Tibial nerve (tissue), 4 donors: ENCODE measurements around the gene FGR. TPM values are rescaled to one million over a fixed set of nuclear protein-coding genes. Genes with fewer than 3 reads are reported as not detected.

ENCODE experiments used
- DNase-seq, 2 donors: peaks; one replicate each; pipeline ENCODE4 v3.0.0-alpha.2; 2019; ENCODE audit warnings: low spot score in 2 of 2
- H3K27ac ChIP-seq, 4 donors: fragments of 200-600 bp; sonication (generic) in 3 of 4; one replicate each; pipeline ENCODE4 v1.5.1; 2017 to 2019; ENCODE audit warnings: mild to moderate bottlenecking in 1 of 4
- H3K27me3 ChIP-seq, 2 donors: fragments of 200-600 bp; sonication (generic) in 1 of 2; one replicate each; pipeline versions ENCODE4 v1.5.1 to v1.6.0; 2017 to 2019
- H3K36me3 ChIP-seq, 3 donors: fragments of 200-600 bp; sonication (generic); one replicate each; pipeline ENCODE4 v1.5.1; 2018 to 2019
- H3K4me1 ChIP-seq, 4 donors: fragments of 200-600 bp; sonication (generic) in 3 of 4; one replicate each; pipeline ENCODE4 v1.5.1; 2017 to 2019
- H3K4me3 ChIP-seq, 4 donors: fragments of 200-600 bp; sonication (generic) in 3 of 4; one replicate each; pipeline ENCODE4 v1.5.1; 2017 to 2019; ENCODE audit warnings: mild to moderate bottlenecking in 1 of 4, moderate library complexity in 1 of 4
- H3K9me3 ChIP-seq, 4 donors: fragments of 200-600 bp; sonication (generic) in 3 of 4; one replicate each; pipeline ENCODE4 v1.5.1; 2017 to 2019
- CTCF ChIP-seq, 5 experiments: fragments of 200-600 bp in 3 of 5; fragments of 450-650 bp in 2 of 5; sonication (generic) in 3 of 5; IDR thresholded peaks; one replicate each; pipeline ENCODE4 v1.5.1; 2016 to 2019; ENCODE audit warnings: antibody characterized with exemption in 5 of 5, mild to moderate bottlenecking in 3 of 5, moderate library complexity in 2 of 5
- EP300 ChIP-seq, 2 donors: sonication (generic); formaldehyde crosslinking; IDR thresholded peaks; one replicate each; pipeline ENCODE4 v1.6.1; 2017; ENCODE audit warnings: antibody characterized with exemption in 2 of 2, mild to moderate bottlenecking in 1 of 2
- POLR2A ChIP-seq, 2 donors: fragments of 450-650 bp; IDR thresholded peaks; one replicate each; pipeline ENCODE4 v1.6.1; 2017; ENCODE audit warnings: antibody characterized with exemption in 2 of 2, mild to moderate bottlenecking in 2 of 2, moderate library complexity in 2 of 2
- WGBS, 2 donors: methylation state at CpG; one replicate each; pipeline ENCODE4 v1.1.5; 2018; 5-methylcytosine and 5-hydroxymethylcytosine counted together
- total RNA-seq, 4 donors: library from RNA; depleted of rRNA; stranded (reverse); fragments of >200 nt; gene quantifications; one replicate each; pipeline ENCODE4 v1.1.0, GENCODE V29; 2016

FGR gene
- total RNA-seq, 4 donors from 2014 or later = 18.4 to 63.9 (median 22.6) TPM

DNA sequence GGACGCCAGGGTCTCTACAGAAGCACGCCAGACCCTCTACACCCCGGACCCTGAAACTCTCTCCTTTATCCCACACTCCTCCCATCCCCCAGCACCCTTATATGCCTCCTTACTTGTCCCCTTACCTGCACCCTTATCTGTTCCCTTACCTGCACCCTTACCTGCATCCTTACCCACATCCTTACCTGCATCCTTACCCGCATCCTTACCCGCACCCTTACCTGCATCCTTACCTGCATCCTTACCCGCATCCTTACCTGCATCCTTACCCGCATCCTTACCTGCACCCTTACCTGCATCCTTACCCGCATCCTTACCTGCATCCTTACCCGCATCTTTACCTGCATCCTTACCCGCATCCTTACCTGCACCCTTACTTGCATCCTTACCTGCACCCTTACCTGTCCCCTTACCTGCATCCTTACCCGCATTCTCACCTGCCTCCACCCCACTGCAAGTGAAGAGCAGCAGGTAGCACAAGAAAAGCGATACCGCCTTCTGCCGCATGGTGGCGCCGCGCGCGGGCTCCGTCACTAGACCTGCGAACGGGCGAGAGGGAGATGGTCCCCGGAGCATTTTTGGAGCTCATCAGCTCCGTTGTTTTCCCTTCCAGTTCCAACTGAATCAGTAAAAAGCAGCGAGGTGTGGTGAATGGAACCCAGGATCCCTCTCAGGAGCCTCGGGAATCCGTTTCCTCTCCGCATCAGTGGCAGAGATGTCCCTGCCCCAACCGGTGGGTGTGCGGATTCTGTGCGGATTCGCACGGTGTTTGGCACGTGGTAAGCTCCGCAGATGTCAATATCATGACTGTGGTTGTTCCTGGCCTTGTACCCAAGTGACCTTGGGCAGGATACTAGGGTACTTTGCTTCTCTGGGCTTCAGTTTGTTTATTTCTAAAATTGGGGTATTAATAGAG lies 34.1 kb upstream of the FGR start:
- DNase-seq = peak; percentile 58 to 77

GRCh38 chr1:27668121-27668807 lies 33.3 kb upstream of the FGR start:
- Histone ChIP-seq H3K27me3 (no peaks in the 10 kb centered on the region), H3K27ac (peak overlapping the region in 1 of 4 donors; percentile 22), H3K4me1 (peaks cover 0 to 52% (median 26%) of the 10 kb centered on the region in 4 donors), H3K9me3 (no peaks in the 10 kb centered on the region), H3K4me3 (no peak overlapping the region), H3K36me3 (peaks cover 0 to 17% (median 0%) of the 10 kb centered on the region in 3 donors)
- DNase-seq = no peak
- TF ChIP-seq CTCF (IDR thresholded peaks at IDR 0.05) = no peak
- no peak for TF ChIP-seq EP300 (IDR thresholded peaks at IDR 0.05)
- no peak for TF ChIP-seq POLR2A (IDR thresholded peaks at IDR 0.05)
- 82 to 86% methylated on average over 27 to 31 of the region's 42 CpGs for WGBS, 2 donors

More for the DNA sequence above, 34.1 kb upstream of the FGR start:
- Histone ChIP-seq H3K4me3 (peak overlapping the region; percentile 32 to 55 (median 52)), H3K36me3 (peaks cover 0 to 17% (median 0%) of the 10 kb centered on the region in 3 donors), H3K27me3 (no peaks in the 10 kb centered on the region), H3K4me1 (peaks cover 0 to 46% (median 26%) of the 10 kb centered on the region in 4 donors), H3K9me3 (no peaks in the 10 kb centered on the region), H3K27ac (peak overlapping the region in 3 of 4 donors; percentile 66 to 93 (median 92))
- peak; percentile 87 to 95 (median 92) for TF ChIP-seq CTCF (IDR thresholded peaks at IDR 0.05)
- TF ChIP-seq POLR2A (IDR thresholded peaks at IDR 0.05) = no peak
- TF ChIP-seq EP300 (IDR thresholded peaks at IDR 0.05) = peak in 1 of 2 donors; percentile 30
- 12 to 15% methylated on average over 29 to 36 of the region's 36 CpGs for WGBS, 2 donors

DNA sequence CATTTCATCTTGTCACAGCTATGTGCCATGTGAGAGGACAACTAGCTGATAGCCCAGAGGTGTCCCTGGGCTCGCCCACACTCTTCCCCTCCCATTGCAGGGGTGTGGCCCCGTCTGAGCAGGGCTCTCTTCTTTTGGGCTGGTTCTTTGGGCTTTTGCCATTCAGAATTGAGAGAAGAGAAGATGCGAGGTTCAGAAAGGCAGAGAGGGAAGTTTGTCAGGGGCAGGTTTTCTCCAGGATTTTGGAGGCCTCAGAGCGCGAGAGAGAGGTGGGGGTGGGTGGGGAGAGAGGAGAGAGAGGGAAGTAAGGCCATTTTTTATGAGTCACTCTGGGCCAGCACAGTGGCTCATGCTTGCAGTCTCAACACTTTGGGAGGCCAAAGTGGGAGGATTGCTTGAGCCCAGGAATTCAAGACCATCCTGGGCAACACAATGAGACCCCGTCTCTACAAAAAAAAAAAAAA lies 31.8 kb upstream of the FGR start:
- peaks cover 0 to 17% (median 0%) of the 10 kb centered on the region in 3 donors for H3K36me3 ChIP-seq
- peaks cover 0 to 52% (median 23%) of the 10 kb centered on the region in 4 donors for H3K4me1 ChIP-seq
- no peaks in the 10 kb centered on the region for H3K27me3 ChIP-seq
- H3K4me3 ChIP-seq = no peak overlapping the region
- H3K9me3 ChIP-seq = no peaks in the 10 kb centered on the region
- H3K27ac ChIP-seq = no peak overlapping the region
- DNase-seq = no peak
- WGBS, 2 donors = 67 to 74% methylated on average over 6 of the region's 6 CpGs
- TF ChIP-seq CTCF (IDR thresholded peaks at IDR 0.05) = no peak
- TF ChIP-seq EP300 (IDR thresholded peaks at IDR 0.05) = no peak
- TF ChIP-seq POLR2A (IDR thresholded peaks at IDR 0.05) = no peak

- peaks cover 0 to 17% (median 0%) of the 10 kb centered on the region in 3 donors for H3K36me3 ChIP-seq
- whole genome bisulfite sequencing, 2 donors = 90 to 94% methylated on average over 4 of the region's 4 CpGs
- H3K9me3 ChIP-seq = no peaks in the 10 kb centered on the region
- H3K4me1 ChIP-seq = peaks cover 0 to 48% (median 20%) of the 10 kb centered on the region in 4 donors
- H3K27me3 ChIP-seq = no peaks in the 10 kb centered on the region
- no peak overlapping the region for H3K4me3 ChIP-seq
- no peak for TF ChIP-seq EP300 (IDR thresholded peaks at IDR 0.05)
- no peak for TF ChIP-seq POLR2A (IDR thresholded peaks at IDR 0.05)
- no peak for TF ChIP-seq CTCF (IDR thresholded peaks at IDR 0.05)
- no peak overlapping the region for H3K27ac ChIP-seq
- DNase-seq = no peak
These were observed 31.3 kb upstream of the FGR start for GRCh38 chr1:27666294-27666693.
